AG09319 (cell line): Measurements from ENCODE around the gene TMEM263.

Experiments
- DNase-seq: peaks from one replicate; pipeline ENCODE4 v3.0.0-alpha.2; 2010; ENCODE audit warnings: low read depth; ENCODE audit errors: extremely low read depth
- TF ChIP-seq, protein P1 (sequence below): IDR thresholded peaks from 2 replicates; pipeline ENCODE4 v1.5.1; 2011; ENCODE audit warnings: low read depth, mild to moderate bottlenecking, inconsistent platforms, low read length, moderate library complexity

TMEM263 gene

DNA sequence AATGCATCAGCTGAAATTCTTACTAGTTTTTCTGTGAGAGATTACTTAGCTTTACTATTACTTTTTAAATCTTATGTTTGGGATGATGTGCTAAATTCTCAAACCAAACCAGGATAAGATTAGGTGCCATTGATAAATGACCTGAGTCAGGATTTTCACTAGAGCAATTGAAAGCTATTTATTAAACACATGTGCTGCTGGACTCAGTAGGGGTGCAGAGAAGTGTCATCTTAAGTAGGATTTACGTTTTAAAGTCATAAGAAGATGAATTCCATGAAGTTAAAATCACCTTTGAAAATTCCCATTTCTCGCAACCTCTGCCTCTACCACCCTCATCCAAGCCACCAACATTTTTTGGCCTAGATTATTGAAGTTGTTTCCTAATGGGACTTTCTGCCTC lies 8.8 kb downstream of the TMEM263 start:
- TF ChIP-seq, protein P1, sequence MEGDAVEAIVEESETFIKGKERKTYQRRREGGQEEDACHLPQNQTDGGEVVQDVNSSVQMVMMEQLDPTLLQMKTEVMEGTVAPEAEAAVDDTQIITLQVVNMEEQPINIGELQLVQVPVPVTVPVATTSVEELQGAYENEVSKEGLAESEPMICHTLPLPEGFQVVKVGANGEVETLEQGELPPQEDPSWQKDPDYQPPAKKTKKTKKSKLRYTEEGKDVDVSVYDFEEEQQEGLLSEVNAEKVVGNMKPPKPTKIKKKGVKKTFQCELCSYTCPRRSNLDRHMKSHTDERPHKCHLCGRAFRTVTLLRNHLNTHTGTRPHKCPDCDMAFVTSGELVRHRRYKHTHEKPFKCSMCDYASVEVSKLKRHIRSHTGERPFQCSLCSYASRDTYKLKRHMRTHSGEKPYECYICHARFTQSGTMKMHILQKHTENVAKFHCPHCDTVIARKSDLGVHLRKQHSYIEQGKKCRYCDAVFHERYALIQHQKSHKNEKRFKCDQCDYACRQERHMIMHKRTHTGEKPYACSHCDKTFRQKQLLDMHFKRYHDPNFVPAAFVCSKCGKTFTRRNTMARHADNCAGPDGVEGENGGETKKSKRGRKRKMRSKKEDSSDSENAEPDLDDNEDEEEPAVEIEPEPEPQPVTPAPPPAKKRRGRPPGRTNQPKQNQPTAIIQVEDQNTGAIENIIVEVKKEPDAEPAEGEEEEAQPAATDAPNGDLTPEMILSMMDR, result no peak
- no peak for DNase-seq

DNA sequence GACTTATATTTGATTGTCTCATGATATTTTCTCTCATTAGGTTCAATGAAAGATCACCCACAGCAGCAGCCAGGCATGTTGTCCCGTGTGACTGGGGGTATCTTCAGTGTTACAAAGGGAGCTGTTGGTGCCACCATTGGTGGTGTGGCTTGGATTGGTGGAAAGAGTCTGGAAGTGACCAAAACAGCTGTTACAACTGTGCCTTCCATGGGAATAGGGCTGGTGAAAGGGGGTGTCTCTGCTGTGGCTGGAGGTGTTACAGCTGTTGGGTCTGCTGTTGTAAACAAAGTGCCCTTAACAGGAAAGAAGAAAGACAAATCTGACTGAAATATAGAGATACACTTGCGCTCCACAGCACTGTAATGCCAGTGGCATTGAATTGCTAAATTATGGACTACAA lies 15.4 kb downstream of the TMEM263 start:
- TF ChIP-seq, protein P1, result no peak

DNA sequence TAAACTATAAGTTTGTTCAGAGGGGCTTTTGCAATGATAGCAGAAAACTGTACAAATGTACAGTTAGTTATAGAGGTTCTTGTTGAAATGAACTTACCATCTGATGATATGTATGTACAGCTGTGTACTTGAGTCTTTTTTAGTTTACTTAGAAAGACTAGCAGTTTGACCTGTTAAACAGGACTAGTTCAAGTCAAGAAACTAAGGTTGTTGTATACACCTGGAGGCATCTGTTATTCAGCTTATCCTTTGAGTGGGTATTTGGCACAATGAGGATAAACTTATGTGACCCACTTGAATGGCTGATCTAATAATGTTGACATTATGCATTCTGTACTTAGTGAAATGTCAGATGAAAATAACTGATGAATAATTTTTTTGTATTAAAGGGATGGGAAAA lies 17.8 kb downstream of the TMEM263 start:
- DNase-seq, result no peak
- TF ChIP-seq, protein P1, result no peak

More for the DNA sequence above, 15.4 kb downstream of the TMEM263 start:
- DNase-seq, result no peak

DNA sequence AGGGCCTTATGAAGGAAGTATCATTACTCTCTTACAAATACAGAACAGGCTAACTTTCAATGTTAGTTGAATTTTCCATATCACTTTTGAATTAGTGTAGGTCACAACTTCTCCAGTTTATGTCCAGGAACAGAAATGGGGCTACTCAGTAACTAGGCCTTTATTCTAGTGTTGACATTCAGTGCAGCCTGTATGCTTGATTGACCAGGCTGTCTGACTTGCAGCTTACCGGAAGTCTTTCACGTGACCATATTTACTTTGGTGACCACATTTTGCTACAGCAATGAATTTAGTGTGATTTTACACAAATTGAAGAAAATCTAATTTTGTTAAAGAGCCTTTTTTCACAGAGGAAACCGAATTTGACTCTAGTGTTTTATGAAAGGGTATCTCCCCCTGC lies 18.8 kb downstream of the TMEM263 start:
- DNase-seq, result no peak
- TF ChIP-seq, protein P1, result no peak

DNA sequence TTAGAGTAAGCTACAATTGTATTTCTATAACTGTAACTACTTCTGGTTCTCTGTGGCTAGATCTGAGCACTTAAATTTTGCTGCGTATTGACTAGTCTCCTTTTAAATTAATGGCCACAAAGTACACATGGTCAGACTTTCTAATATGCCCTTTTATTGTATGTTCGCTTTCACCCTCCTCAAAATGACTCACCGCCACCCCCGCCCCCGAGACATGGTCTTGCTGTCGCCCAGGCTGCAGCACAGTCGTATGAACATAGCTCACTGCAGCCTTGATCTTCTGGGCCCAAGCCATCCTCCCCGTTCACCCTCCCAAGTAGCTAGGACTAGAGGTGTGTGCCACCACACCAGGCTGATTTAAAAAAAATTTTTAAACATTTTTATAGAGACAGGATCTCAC lies 19.4 kb downstream of the TMEM263 start:
- DNase-seq, result no peak
- TF ChIP-seq, protein P1, result no peak

DNA sequence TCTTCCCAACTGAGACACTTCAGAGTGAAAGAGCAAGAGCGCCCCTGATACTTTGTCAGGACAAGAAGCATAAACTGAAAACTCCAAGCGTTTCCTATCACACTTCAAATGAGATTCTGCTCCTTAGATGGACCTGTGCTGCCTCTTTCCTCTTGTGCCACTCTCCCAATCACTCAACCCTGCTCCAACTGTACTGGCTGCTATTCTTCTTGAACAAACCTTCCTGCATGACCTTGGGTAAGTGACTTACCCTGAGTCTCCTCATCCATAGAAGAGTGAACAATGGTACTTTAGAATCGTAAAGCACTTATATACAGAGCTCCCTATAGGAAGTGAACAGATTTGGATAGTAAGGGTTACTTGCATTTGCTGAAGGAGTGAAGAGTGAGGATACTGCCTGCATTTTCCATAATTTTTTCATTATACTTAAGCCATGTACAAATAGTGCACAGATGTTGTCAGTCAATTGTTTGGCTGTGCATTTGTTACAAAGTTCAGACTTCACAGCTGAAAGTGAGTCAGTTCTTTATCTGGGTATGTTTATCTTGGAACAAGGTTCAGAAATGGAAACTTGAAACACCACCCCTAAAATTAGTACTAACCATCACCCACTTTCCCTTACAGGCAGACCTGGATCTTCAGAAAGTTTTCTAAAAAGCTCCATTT lies 20.4 kb downstream of the TMEM263 start:
- TF ChIP-seq, protein P1, result no peak
- no peak for DNase-seq

DNA sequence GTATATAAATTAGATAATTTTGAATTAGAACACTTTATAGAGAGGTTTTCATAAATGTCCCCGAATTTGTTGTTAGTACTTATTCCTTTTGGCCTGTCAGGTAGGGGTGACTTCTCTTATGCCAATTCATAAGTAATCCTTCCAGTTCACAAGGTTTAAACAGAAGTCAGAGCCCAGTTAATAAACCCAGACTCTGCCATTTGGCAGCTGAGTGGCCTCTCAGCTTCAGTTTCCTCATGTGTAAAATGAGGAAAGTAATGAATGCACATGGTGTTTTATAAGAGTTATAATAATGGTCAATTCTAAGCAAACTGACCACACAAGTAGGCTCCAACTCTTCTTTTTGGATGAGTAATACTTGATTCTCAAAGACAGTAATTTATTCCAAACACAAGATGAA lies 21.0 kb downstream of the TMEM263 start:
- no peak for DNase-seq
- TF ChIP-seq, protein P1, result no peak
